UCSD-AML1 (cell line): ENCODE results near the gene ARAF.
"Not testable (repeated sequence)": the region's sequence is repeated elsewhere in the genome, so short reads cannot be mapped to it uniquely, and the experiment has no call there.

Experiments
- DNase-seq: peaks from one replicate; lab custom pipeline; 2025; ENCODE audit not compliant: unreplicated experiment; lab: John Stamatoyannopoulos, UW

Gene ARAF

GRCh38 chrX:47584714-47585113 is 23.7 kb downstream of the ARAF start:
- DNase-seq = no peak

GRCh38 chrX:47585273-47585672 is 24.3 kb downstream of the ARAF start:
- no peak for DNase-seq

- no peak for DNase-seq
These were observed 25.2 kb downstream of the ARAF start for GRCh38 chrX:47586043-47586787.

GRCh38 chrX:47587091-47587891 is 26.3 kb downstream of the ARAF start:
- no peak for DNase-seq

GRCh38 chrX:47587906-47588735 is 27.1 kb downstream of the ARAF start:
- DNase-seq = no peak

- no peak for DNase-seq
These were observed 30.0 kb downstream of the ARAF start for GRCh38 chrX:47590984-47591383.

GRCh38 chrX:47593522-47593921 is 32.5 kb downstream of the ARAF start:
- no peak for DNase-seq

GRCh38 chrX:47595716-47596251 is 34.8 kb downstream of the ARAF start:
- DNase-seq = no peak

GRCh38 chrX:47596256-47596655 is 35.3 kb downstream of the ARAF start:
- DNase-seq = no peak

GRCh38 chrX:47597222-47597621 is 36.2 kb downstream of the ARAF start:
- no peak for DNase-seq

- DNase-seq = not testable (repeated sequence)
These were observed 42.1 kb downstream of the ARAF start for GRCh38 chrX:47603125-47603524.

- no peak for DNase-seq
These were observed 44.0 kb downstream of the ARAF start for GRCh38 chrX:47605024-47605423.

GRCh38 chrX:47607091-47607490 is 46.1 kb downstream of the ARAF start:
- no peak for DNase-seq

- DNase-seq = peak; percentile 35
These were observed 47.3 kb downstream of the ARAF start for GRCh38 chrX:47608130-47608810.

GRCh38 chrX:47610511-47610910 is 49.5 kb downstream of the ARAF start:
- no peak for DNase-seq

- no peak for DNase-seq
These were observed 50.5 kb downstream of the ARAF start for GRCh38 chrX:47611489-47611888.

- DNase-seq = no peak
These were observed 50.9 kb downstream of the ARAF start for GRCh38 chrX:47611926-47612325.

- no peak for DNase-seq
These were observed 51.4 kb downstream of the ARAF start for GRCh38 chrX:47612418-47612817.

- no peak for DNase-seq
These were observed 52.1 kb downstream of the ARAF start for GRCh38 chrX:47613082-47613481.

GRCh38 chrX:47614618-47615017 is 53.6 kb downstream of the ARAF start:
- DNase-seq = no peak
